Lower leg skin (tissue), 3 donors: ENCODE results near the gene MPRIP.
"Not testable (repeated sequence)": the region's sequence is repeated elsewhere in the genome, so short reads cannot be mapped to it uniquely, and the experiment has no call there.

Source experiments
- CTCF ChIP-seq, 3 donors: fragments of 450-650 bp; IDR thresholded peaks; one replicate each; pipeline ENCODE4 v1.5.1; 2016; ENCODE audit warnings: antibody characterized with exemption in 3 of 3, mild to moderate bottlenecking in 3 of 3, moderate library complexity in 2 of 3
- POLR2A ChIP-seq, 2 donors: fragments of 450-650 bp; IDR thresholded peaks; one replicate each; pipeline ENCODE4 v1.6.1; 2016 to 2017; ENCODE audit warnings: antibody characterized with exemption in 2 of 2, mild to moderate bottlenecking in 1 of 2, moderate library complexity in 1 of 2

DNA sequence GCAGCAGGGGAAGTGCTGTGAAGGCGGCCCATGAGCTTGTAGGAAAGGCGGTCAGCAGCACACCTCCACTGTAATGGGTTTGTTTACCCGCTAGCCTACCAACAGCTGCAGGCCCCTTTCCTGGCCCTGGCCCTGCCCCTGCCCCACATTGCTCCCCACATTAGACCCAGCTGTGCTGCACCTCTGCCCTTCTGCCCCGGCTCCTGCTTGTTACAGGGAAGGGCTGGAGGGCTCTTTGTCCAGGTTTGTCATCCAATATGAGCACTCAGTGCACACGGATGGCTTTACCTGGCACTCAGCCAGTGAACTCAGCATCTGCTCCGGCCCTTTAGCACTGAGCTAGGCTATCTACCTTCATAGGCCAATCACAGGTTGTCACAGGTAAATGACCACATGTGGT lies 34.4 kb upstream of the MPRIP start:
- not testable (repeated sequence) for TF ChIP-seq POLR2A, CTCF (IDR thresholded peaks at IDR 0.05)
